ENCODE measurements around the gene CDHR5.
"Not testable (repeated sequence)": the region's sequence is repeated elsewhere in the genome, so short reads cannot be mapped to it uniquely, and the experiment has no call there.

CDHR5 gene

GRCh38 chr11:624705-625635 is at the start of gene CDHR5:
CDHR5 (minus strand) TSS chr11:624955; CDS start chr11:624902, 53 bp downstream.
- no peak for DNase-seq

DNA sequence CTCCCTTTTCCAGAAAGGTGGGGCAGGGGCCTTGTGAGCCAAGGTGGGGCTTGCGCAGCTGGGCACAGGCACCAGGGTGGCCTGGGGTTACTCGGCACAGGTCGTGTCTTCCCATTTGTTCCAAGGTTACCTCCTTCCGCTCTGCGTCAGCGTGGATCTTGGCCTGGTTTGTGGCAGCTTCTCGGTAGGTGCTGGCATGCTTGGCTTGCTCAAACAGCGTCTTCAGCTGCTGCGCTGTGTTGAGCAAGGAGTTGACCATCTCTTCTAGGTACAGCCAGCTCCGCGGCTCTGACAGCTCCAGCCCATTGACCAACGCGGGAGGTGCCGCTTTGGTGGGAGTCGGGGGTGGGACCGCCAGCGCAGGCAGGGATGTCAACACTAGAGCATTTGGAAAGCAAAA is 49.7 kb upstream of the CDHR5 start:
- no peak for DNase-seq

DNA sequence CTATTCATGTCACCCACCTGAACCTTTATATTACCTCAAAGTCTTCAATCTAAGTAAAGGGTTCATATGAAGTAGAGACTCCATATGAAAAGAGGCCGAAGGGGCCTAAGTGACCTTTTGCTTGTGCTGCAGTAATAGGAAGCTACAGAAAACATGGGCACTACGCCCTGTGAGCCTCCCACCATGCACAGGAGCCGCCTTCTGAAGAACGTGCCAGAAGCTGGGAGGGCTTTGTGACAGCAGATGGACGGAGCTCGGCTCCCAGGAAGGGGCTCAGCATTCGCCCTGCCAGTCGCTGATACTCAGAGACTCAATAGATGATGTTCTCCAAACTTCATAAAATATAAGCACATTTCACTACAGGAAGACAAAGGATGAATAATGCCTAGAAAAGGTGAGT is 49.1 kb upstream of the CDHR5 start:
- no peak for DNase-seq

DNA sequence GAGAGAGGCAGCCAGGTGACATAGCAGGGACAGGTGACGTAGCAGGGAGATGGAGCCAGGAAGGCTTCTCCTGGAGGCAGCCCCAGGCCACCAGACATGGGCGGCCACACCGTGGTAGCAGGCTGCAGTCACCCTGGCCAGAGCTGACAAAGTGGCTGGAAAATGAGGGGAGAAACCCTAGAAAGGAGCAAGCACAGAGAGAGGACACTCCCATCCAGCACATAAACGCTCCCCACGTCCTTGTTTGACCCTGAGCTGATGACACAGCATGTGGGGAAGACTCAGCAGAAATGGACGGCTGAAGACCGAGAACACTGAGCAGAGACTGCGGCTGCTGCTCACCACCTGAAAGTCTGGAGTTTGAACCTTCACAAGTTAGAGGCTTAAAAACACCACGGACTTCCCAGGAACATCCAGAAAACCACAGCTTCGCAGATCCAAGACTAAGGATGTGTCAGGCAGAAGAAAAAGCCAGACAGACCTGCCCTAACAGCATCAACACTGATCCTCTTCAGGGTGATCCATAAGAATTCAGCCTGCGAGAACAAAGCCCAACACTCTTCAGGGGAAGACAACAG is 41.0 kb upstream of the CDHR5 start:
- no peak for DNase-seq

- DNase-seq = no peak
Measured at GRCh38 chr11:665062-665703, 40.4 kb upstream of the CDHR5 start.

DNA sequence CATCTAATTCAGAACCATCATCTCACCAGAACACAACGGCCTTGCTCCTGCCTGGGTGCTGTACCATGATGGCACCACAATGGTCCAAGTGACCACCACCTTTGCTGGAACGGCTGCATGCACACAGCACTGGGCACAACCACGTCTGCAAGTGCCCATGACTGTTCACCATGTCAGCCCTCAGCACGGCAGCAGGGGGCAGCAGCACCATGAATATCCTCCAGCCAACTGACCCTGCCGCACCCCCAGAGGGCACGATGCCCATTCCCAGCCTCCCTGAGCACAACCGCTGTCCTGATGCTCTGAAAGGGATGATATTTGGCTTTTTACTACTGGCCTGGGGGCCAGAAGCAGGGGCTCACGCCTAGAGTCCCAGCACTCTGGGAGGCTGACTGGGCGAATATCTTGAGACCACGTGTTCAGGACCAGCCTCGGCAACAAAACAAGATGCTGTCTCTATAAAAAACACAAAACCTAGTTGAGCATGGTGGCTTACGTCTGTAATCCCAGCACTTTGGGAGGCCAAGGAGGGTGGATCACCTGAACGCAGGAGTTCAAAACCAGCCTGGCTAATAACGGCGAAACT is 38.0 kb upstream of the CDHR5 start:
- peak; percentile 37 for DNase-seq

- no peak for DNase-seq
Measured at GRCh38 chr11:660681-661444, 36.1 kb upstream of the CDHR5 start.

DNA sequence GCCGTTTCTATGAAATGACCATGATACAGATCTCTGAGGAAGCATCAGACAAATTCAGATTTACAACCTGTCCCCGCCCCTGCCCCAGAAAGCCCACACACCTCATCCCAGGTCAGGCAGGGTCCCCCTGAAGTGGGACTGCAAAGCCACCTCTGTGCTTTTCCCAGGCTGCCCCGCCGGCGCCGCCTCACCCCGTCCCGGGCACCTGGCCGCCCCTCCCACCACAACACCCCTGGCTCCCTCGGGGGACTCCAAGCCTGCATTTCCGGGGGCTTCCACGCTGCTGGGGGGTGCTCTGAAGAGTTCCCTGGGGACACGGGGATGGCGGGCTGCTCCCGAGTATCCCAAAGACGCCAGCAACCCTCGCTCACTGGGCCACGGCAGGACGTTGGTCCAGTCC is 35.5 kb upstream of the CDHR5 start:
- DNase-seq = no peak

DNA sequence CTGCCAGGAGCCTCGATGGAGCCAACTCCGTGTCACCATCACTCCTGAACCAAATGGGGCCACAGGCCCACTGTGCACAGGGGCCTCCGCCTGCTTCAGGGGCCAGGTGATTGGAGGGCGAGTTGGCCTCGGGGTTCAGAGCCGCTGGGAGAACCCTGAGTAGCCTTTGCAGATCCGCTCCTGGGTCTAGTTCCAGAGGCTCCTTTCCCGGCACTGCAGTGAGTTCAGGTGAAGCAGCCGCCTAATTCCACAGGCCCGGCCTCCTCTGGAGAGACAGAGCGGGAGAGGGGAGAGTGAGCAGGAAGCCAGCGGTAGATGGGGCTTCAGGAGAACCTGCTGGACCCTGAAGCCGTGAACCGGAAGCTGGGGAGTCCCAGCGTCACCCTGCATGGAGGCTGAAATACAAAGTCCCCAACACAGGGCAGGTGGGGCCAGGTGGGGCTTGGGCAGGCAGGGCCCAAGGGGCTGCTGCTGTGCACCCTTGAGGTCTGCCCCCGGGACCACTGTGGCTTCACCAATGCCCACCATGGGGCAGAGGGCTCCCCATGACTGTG is 34.9 kb upstream of the CDHR5 start:
- DNase-seq = no peak

GRCh38 chr11:657691-658126 is 33.0 kb upstream of the CDHR5 start:
- DNase-seq = no peak

GRCh38 chr11:656866-657265 is 32.1 kb upstream of the CDHR5 start:
- no peak for DNase-seq

- no peak for DNase-seq
Measured at GRCh38 chr11:656426-656825, 31.7 kb upstream of the CDHR5 start.

DNA sequence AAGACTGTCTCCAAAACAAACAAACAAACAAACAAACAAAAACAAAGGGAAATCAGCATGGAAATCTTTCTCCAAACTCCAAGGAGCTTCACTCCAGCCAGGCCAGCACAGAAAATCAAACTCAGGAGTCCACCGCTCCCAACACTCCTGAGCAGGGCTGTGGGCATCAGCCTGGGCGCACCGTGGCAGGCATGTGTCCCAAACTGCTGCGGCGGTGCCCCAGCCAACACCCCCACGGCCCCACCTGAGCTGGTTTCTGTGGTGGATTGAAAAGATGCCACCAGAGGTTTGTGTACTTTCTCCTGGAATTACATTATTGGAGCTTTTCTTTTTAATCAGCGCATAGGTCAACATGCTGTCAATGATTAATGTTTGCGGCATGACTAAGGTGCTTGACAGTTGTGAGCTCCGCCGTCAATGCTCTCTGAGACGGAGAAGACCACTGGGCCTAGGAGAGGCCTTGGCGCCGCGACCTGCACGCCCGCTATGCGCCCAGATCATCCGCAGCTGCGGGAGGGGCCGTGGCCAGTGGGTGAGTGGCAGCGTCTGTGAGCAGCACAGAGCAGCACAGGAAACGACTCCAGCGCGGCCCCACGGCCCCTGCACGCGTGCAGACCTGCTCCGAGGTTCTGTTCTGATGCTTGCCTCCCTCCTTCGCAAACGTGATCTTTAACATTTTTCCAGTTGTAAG is 30.4 kb upstream of the CDHR5 start:
- no peak for DNase-seq

- not testable (repeated sequence) for DNase-seq
Measured at GRCh38 chr11:654444-654843, 29.7 kb upstream of the CDHR5 start.

DNA sequence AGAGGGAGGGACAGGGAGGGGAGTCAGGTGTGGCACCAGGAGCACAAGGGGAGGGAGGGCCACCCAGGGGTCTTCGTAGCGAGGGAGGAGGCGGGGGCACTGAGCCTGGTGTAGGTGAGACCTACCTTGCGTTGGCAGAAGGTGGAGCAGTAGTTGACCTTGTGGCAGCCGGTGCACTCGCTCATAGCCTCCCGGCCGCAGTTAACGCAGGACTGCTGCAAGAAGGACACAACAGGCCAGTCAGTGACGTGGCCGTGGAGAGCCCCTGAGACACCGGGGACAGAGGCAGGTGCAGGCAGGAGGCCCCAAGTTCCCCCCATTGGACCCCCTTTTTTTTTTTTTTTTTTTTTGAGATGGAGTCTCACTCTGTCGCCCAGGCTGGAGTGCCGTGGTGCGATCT is 29.1 kb upstream of the CDHR5 start:
- DNase-seq = no peak

GRCh38 chr11:653136-653535 is 28.4 kb upstream of the CDHR5 start:
- DNase-seq = not testable (repeated sequence)

GRCh38 chr11:650482-650881 is 25.7 kb upstream of the CDHR5 start:
- DNase-seq = no peak

DNA sequence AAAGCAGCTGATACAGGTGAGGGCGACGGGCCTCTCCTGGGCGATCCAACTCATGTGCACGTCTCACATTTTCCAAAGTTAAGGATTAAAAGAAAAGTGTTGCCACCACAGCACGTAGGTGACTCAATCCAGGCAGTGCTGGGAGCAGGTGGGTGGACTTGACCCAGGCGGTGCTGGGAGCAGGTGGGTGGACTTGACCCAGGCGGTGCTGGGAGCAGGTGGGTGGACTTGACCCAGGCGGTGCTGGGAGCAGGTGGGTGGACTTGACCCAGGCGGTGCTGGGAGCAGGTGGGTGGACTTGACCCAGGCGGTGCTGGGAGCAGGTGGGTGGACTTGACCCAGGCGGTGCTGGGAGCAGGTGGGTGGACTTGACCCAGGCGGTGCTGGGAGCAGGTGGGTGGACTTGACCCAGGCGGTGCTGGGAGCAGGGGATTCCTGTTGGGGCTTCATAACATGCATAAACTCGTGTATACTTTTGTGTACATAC is 23.0 kb upstream of the CDHR5 start:
- DNase-seq = not testable (repeated sequence)

GRCh38 chr11:646214-646613 is 21.5 kb upstream of the CDHR5 start:
- no peak for DNase-seq

- no peak for DNase-seq
Measured at GRCh38 chr11:645536-645935, 20.8 kb upstream of the CDHR5 start.

Data from activated naive CD4-positive, alpha-beta T cell treated with anti-CD3 and anti-CD28 coated beads, Interleukin-2, amount 50 U/mL, for 16 hours (primary cell).